ENCODE data around the gene LTBP1. TPM values are rescaled to one million over a fixed set of nuclear protein-coding genes. Genes with fewer than 3 reads are reported as not detected.
A peak's percentile ranks its signal among the peaks of the same experiment; 100 is the strongest.
"Not testable (repeated sequence)": the region's sequence is repeated elsewhere in the genome, so short reads cannot be mapped to it uniquely, and the experiment has no call there.

LTBP1 gene
- total and polyA plus RNA-seq, 4 donors, result 107 to 573 (median 545) TPM

DNA sequence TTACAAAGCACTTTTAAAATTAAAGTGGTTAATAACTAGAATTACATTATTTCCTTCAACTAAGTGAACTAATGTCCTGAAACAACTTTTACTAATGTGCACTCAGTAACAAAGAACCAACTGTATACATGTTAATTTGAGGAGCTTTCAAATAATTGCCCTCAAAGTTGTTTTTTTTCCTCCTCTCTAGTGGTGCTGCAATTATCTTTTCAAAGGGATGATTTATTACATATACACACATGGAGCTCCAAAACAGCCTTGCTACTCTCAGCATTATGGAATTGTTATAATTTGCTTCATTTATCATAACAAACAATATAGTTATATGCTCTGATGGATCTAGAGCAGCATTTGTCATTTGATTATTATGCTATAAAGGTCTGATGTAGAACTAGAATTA, 283.4 kb downstream of the LTBP1 start:
- no peak for DNase-seq
- Histone ChIP-seq H3K9me3 (ENCODE audit: control insufficient read depth, low read length) (no peaks in the 10 kb centered on the region), H3K4me3 (ENCODE audit: low read length in 2 of 2) (no peak overlapping the region), H3K4me1 (ENCODE audit: control insufficient read depth in 1 of 2, insufficient read depth in 2 of 2, low read length in 2 of 2) (peaks cover 3 to 5% of the 10 kb centered on the region in 2 donors), H3K27me3 (ENCODE audit: control insufficient read depth in 1 of 2, insufficient read depth in 2 of 2, low read length in 1 of 2) (no peaks in the 10 kb centered on the region), H3K36me3 (ENCODE audit: control insufficient read depth in 1 of 2, insufficient read depth in 2 of 2, low read length in 1 of 2) (no peaks in the 10 kb centered on the region), H3K27ac (ENCODE audit: low read depth in 1 of 2, low read length in 2 of 2) (no peak overlapping the region)
- intact Hi-C loops (cut with DNase I), result no loop called here
- ATAC-seq (ENCODE audit: low FRiP score), result no peak

DNA sequence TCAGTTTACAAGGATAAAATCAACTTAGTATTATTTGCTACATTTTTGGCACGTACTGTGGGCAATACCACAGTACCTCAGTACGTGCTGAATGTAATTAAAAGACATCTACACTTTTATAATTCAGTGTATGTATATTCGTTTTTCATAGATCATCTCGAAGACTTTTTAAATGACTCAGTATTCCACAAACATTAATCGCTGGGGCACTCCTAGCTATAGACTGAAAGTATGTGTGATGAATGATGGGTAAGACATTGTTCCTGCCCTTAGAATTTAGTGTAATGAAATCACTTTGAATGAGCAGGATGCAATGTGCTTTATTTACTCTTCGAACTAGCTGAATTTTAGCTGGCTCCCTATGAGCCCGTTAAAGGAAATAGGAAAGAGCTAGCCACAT, 284.1 kb downstream of the LTBP1 start:
- DNase-seq (no peak), ATAC-seq (ENCODE audit: low FRiP score) (no peak)
- WGBS, 2 donors, result 28 to 40% methylated on average over 6 to 7 of the region's 7 CpGs
- intact Hi-C loops (cut with DNase I), result no loop called here
- Histone ChIP-seq H3K36me3 (ENCODE audit: control insufficient read depth in 1 of 2, insufficient read depth in 2 of 2, low read length in 1 of 2) (no peaks in the 10 kb centered on the region), H3K4me3 (ENCODE audit: low read length in 2 of 2) (no peak overlapping the region), H3K4me1 (ENCODE audit: control insufficient read depth in 1 of 2, insufficient read depth in 2 of 2, low read length in 2 of 2) (peaks cover 3 to 5% of the 10 kb centered on the region in 2 donors), H3K27ac (ENCODE audit: low read depth in 1 of 2, low read length in 2 of 2) (no peak overlapping the region), H3K9me3 (ENCODE audit: control insufficient read depth, low read length) (no peaks in the 10 kb centered on the region), H3K27me3 (ENCODE audit: control insufficient read depth in 1 of 2, insufficient read depth in 2 of 2, low read length in 1 of 2) (no peaks in the 10 kb centered on the region)

DNA sequence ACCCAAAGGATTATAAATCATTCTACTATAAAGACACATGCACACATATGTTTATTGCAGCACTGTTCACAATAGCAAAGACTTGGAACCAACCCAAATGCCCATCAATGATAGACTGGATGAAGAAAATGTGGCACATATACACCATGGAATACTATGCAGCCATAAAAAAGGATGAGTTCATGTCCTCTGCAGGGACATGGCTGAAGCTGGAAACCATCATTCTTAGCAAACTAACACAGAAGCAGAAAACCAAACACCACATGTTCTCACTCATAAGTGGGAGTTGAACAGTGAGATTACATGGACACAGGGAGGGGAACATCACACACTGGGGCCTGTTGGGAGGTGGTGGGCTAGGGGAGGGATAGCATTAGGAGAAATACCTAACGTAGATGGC, 288.8 kb downstream of the LTBP1 start:
- intact Hi-C loops (cut with DNase I), result not testable (repeated sequence)

DNA sequence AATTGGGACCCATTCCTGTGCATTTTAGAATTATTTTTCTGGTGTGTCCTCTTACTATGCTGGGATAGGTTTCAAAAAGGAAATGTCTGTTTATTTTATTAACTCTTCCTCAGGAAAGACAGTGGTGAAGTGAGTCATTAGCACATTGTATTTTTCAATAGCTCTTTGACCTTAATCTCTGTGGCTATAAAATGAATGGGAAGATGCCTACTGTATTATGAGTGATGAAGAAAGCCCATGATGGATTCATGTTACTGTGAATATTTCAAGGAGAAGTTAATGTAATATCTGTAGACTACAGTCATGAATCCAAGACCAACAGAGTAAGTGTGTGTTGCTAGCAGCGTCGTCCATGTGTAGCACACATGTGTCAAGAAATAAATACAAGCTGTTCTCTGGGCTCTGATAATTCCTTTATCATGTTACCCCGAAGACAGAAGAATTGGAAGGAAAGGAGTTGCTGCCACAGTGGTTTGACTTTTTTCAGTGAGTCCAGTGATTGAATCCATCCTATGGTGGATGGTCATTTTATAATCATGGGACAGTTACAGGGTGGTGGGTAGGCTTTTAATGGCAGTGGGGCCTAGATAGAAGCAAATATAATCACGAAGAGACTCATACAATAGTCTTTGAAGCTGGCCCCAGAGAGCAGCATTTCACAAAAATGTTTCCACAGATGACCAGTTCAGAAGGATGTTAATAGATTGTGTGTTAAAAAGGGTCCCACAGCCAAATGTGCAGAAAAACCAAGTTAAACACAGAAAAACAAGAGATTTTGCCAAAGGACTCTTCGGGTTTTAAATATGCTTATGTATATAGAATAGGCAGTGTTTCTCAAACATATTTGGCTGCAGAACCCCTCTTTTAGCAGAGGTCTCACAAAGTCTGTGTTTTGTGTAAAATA, 290.0 kb downstream of the LTBP1 start:
- Histone ChIP-seq H3K27ac (ENCODE audit: low read depth in 1 of 2, low read length in 2 of 2) (peak overlapping the region; percentile 19 to 57), H3K4me3 (ENCODE audit: low read length in 2 of 2) (no peak overlapping the region), H3K4me1 (ENCODE audit: control insufficient read depth in 1 of 2, insufficient read depth in 2 of 2, low read length in 2 of 2) (peaks cover 2 to 4% of the 10 kb centered on the region in 2 donors), H3K27me3 (ENCODE audit: control insufficient read depth in 1 of 2, insufficient read depth in 2 of 2, low read length in 1 of 2) (no peaks in the 10 kb centered on the region), H3K36me3 (ENCODE audit: control insufficient read depth in 1 of 2, insufficient read depth in 2 of 2, low read length in 1 of 2) (no peaks in the 10 kb centered on the region), H3K9me3 (ENCODE audit: control insufficient read depth, low read length) (no peaks in the 10 kb centered on the region)
- no peak for DNase-seq
- ATAC-seq (ENCODE audit: low FRiP score), result no peak
- intact Hi-C loops (cut with DNase I), result no loop called here
- 45 to 51% methylated on average over 5 of the region's 5 CpGs for WGBS, 2 donors

More for the DNA sequence above, 288.8 kb downstream of the LTBP1 start:
- H3K9me3 ChIP-seq (ENCODE audit: control insufficient read depth, low read length); H3K27me3 ChIP-seq (ENCODE audit: control insufficient read depth in 1 of 2, insufficient read depth in 2 of 2, low read length in 1 of 2); DNase-seq; H3K4me3 ChIP-seq (ENCODE audit: low read length in 2 of 2); H3K4me1 ChIP-seq (ENCODE audit: control insufficient read depth in 1 of 2, insufficient read depth in 2 of 2, low read length in 2 of 2); ATAC-seq (ENCODE audit: low FRiP score); H3K36me3 ChIP-seq (ENCODE audit: control insufficient read depth in 1 of 2, insufficient read depth in 2 of 2, low read length in 1 of 2); H3K27ac ChIP-seq (ENCODE audit: low read depth in 1 of 2, low read length in 2 of 2): not testable (repeated sequence)
- 95 to 97% methylated on average over 1 of the region's 1 CpG for WGBS, 2 donors

DNA sequence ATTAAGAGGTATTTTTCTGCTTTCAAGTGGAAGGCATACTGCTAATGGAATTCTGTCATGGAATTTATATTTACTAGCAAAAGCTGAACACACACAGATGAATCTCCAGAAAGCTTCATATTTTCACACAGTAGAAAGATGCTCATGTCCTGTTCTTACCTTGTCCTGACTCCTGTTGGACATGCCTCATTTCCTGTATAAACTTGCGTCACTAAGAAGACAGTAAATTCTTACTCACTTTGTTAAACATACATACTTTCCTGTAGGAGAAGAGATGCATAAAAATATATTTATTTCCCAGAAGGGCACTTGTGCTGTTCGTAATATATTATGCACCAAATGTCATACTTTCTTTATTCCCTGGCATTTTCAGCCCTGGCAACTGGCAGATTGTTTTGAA, 291.4 kb downstream of the LTBP1 start:
- WGBS, 2 donors, result 57 to 64% methylated on average over 2 of the region's 2 CpGs
- no peak for DNase-seq
- intact Hi-C loops (cut with DNase I), result no loop called here
- no peaks in the 10 kb centered on the region for H3K9me3 ChIP-seq (ENCODE audit: control insufficient read depth, low read length)
- H3K4me1 ChIP-seq (ENCODE audit: control insufficient read depth in 1 of 2, insufficient read depth in 2 of 2, low read length in 2 of 2), result peaks cover 4% of the 10 kb centered on the region in 2 donors
- no peaks in the 10 kb centered on the region for H3K27me3 ChIP-seq (ENCODE audit: control insufficient read depth in 1 of 2, insufficient read depth in 2 of 2, low read length in 1 of 2)
- no peaks in the 10 kb centered on the region for H3K36me3 ChIP-seq (ENCODE audit: control insufficient read depth in 1 of 2, insufficient read depth in 2 of 2, low read length in 1 of 2)
- no peak for ATAC-seq (ENCODE audit: low FRiP score)
- no peak overlapping the region for H3K27ac ChIP-seq (ENCODE audit: low read depth in 1 of 2, low read length in 2 of 2)
- H3K4me3 ChIP-seq (ENCODE audit: low read length in 2 of 2), result no peak overlapping the region

DNA sequence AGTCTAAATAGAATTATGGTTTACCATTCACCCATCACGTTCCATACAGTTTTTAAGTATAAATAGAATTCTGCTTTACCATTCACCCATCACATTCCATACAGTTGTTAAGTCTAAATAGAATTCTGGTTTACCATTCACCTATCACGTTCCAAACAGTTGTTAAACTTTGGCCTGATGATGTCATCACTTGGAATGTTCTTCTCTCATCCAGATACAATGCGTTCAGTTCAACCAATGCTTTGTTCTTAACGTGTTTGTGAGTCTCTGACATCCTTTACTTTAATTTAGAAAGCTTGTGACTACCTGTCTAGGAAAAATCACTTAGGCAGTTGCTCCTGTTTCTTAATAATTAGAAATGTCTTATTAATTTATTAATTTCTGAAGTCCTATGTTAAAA, 293.4 kb downstream of the LTBP1 start:
- intact Hi-C loops (cut with DNase I), result no loop called here
- no peaks in the 10 kb centered on the region for H3K9me3 ChIP-seq (ENCODE audit: control insufficient read depth, low read length)
- no peaks in the 10 kb centered on the region for H3K36me3 ChIP-seq (ENCODE audit: control insufficient read depth in 1 of 2, insufficient read depth in 2 of 2, low read length in 1 of 2)
- no peaks in the 10 kb centered on the region for H3K27me3 ChIP-seq (ENCODE audit: control insufficient read depth in 1 of 2, insufficient read depth in 2 of 2, low read length in 1 of 2)
- H3K4me3 ChIP-seq (ENCODE audit: low read length in 2 of 2), result no peak overlapping the region
- no peak overlapping the region for H3K27ac ChIP-seq (ENCODE audit: low read depth in 1 of 2, low read length in 2 of 2)
- DNase-seq (no peak), ATAC-seq (ENCODE audit: low FRiP score) (no peak)
- peaks cover 4% of the 10 kb centered on the region in 2 donors for H3K4me1 ChIP-seq (ENCODE audit: control insufficient read depth in 1 of 2, insufficient read depth in 2 of 2, low read length in 2 of 2)
- 33 to 35% methylated on average over 4 of the region's 4 CpGs for WGBS, 2 donors

DNA sequence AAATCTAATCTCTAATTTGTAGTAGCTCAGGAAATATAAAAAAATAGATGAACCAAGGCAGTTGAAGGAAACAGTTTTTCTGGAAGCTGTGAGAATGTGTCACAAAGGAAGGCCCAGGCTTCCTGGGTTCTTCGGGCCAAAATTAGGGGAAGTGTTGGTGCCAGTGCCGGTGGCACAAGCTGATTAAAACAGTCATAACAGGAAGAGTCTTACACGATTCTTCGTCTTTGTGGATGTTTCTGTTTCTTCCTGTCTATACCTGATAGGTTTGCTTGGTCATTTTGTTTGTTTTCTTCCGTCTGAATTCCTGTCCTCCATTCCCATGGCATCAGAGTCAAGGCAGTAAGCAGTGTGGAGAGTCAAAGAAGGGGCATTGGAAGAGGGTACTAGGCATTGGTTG, 294.3 kb downstream of the LTBP1 start:
- Histone ChIP-seq H3K27me3 (ENCODE audit: control insufficient read depth in 1 of 2, insufficient read depth in 2 of 2, low read length in 1 of 2) (no peaks in the 10 kb centered on the region), H3K4me1 (ENCODE audit: control insufficient read depth in 1 of 2, insufficient read depth in 2 of 2, low read length in 2 of 2) (peaks cover 4% of the 10 kb centered on the region in 2 donors), H3K9me3 (ENCODE audit: control insufficient read depth, low read length) (no peaks in the 10 kb centered on the region), H3K4me3 (ENCODE audit: low read length in 2 of 2) (no peak overlapping the region), H3K36me3 (ENCODE audit: control insufficient read depth in 1 of 2, insufficient read depth in 2 of 2, low read length in 1 of 2) (no peaks in the 10 kb centered on the region), H3K27ac (ENCODE audit: low read depth in 1 of 2, low read length in 2 of 2) (peak overlapping the region in 1 of 2 donors; percentile 74)
- ATAC-seq (ENCODE audit: low FRiP score) (no peak), DNase-seq (no peak)
- intact Hi-C loops (cut with DNase I), result no loop called here
- 54 to 66% methylated on average over 5 of the region's 5 CpGs for WGBS, 2 donors

DNA sequence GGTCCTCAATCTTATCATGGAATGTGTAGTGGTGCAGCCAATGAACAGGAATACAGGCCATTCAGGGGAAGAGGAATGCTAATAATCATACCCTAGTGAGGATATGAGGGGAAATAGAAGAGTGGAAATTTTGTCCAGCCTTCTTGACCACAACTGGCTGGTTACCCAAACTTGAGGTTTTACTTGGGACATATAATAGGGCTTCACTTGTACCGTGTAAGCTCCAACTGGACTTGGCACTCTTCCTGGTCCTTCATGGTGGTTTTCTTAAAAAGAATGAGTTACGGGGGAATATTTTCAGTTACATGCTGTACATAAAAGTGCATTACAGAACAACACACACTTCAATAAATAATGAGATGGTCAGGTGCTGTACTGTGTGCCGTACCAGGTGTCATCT, 294.8 kb downstream of the LTBP1 start:
- DNase-seq (no peak), ATAC-seq (ENCODE audit: low FRiP score) (no peak)
- Histone ChIP-seq H3K27ac (ENCODE audit: low read depth in 1 of 2, low read length in 2 of 2) (peak overlapping the region in 1 of 2 donors; percentile 74), H3K4me3 (ENCODE audit: low read length in 2 of 2) (no peak overlapping the region), H3K9me3 (ENCODE audit: control insufficient read depth, low read length) (no peaks in the 10 kb centered on the region), H3K4me1 (ENCODE audit: control insufficient read depth in 1 of 2, insufficient read depth in 2 of 2, low read length in 2 of 2) (peaks cover 4 to 8% of the 10 kb centered on the region in 2 donors), H3K36me3 (ENCODE audit: control insufficient read depth in 1 of 2, insufficient read depth in 2 of 2, low read length in 1 of 2) (no peaks in the 10 kb centered on the region), H3K27me3 (ENCODE audit: control insufficient read depth in 1 of 2, insufficient read depth in 2 of 2, low read length in 1 of 2) (no peaks in the 10 kb centered on the region)
- 40 to 43% methylated on average over 3 of the region's 3 CpGs for WGBS, 2 donors
- intact Hi-C loops (cut with DNase I), result no loop called here

DNA sequence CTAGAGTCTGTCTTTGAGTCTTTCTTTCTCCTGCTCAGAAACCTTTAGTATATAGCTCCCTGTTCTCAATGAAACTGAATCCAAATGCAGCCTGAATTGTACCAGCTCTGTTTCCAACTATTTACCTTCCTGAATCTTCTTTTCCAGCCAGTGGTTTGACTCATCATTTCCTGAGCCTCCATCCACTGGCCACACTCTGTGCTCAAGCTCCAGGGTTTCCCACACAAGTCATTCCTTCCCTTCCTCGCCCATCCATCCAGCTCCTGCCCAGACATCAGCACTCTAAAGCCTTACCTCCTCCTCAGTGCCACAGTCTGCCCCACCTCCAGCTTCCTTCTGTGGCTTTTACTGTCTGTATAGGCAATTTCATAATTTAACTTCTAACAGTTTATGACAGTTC, 296.1 kb downstream of the LTBP1 start:
- intact Hi-C loops (cut with DNase I), result no loop called here
- H3K36me3 ChIP-seq (ENCODE audit: control insufficient read depth in 1 of 2, insufficient read depth in 2 of 2, low read length in 1 of 2), result no peaks in the 10 kb centered on the region
- WGBS, 2 donors, result 28 to 35% methylated on average over 1 of the region's 1 CpG
- peak overlapping the region in 1 of 2 donors; percentile 57 for H3K27ac ChIP-seq (ENCODE audit: low read depth in 1 of 2, low read length in 2 of 2)
- H3K4me1 ChIP-seq (ENCODE audit: control insufficient read depth in 1 of 2, insufficient read depth in 2 of 2, low read length in 2 of 2), result peaks cover 8 to 10% of the 10 kb centered on the region in 2 donors
- no peaks in the 10 kb centered on the region for H3K27me3 ChIP-seq (ENCODE audit: control insufficient read depth in 1 of 2, insufficient read depth in 2 of 2, low read length in 1 of 2)
- H3K9me3 ChIP-seq (ENCODE audit: control insufficient read depth, low read length), result no peaks in the 10 kb centered on the region
- ATAC-seq (ENCODE audit: low FRiP score) (no peak), DNase-seq (no peak)
- H3K4me3 ChIP-seq (ENCODE audit: low read length in 2 of 2), result no peak overlapping the region

All from aorta (tissue), 5 donors.